K562 (cell line): ENCODE results near the gene EEPD1. TPM values are rescaled to one million over a fixed set of nuclear protein-coding genes. Genes with fewer than 3 reads are reported as not detected.

Source experiments
- ATAC-seq: fragments of 200-7000 bp; cut with Tn5 transposase; 3 replicates; pipeline ENCODE4 v1.9.1; 2020; ENCODE audit warnings: moderate library complexity
- BruUV-seq: library from RNA; stranded (reverse); fragments of 400-500 nt; replicated peaks from 2 replicates; lab custom pipeline; 2021; lab: Mats Ljungman, UMichigan
- CTCF ChIA-PET: fragments of 300-600 bp; formaldehyde crosslinking; extraction: SDS; loops from one replicate; lab custom pipeline; 2021; ENCODE audit warnings: low intra/inter-chr PET ratio; lab: Yijun Ruan, JAX
- POLR2A ChIA-PET: fragments of 300-600, 350-650 bp; sonication (Branson Sonifier 250); formaldehyde crosslinking; extraction: SDS; loops from one replicate; lab custom pipeline; 2021; ENCODE audit warnings: antibody characterized with exemption, inconsistent platforms; lab: Yijun Ruan, JAX
- DNase-seq, 4 experiments: peaks; one replicate each; pipeline versions ENCODE4 v3.0.0 to v3.0.0-alpha.2; 2011 to 2018; ENCODE audit warnings: low spot score in 3 of 4, mixed read lengths in 3 of 4; ENCODE audit errors: extremely low read depth in 1 of 4
- FAIRE-seq: peaks from 2 replicates; lab custom pipeline; 2011; peaks lifted over from hg19 to GRCh38; lab: Jason Lieb, UNC
- H2AFZ ChIP-seq: 2 replicates; pipeline ENCODE4 v1.6.0; 2011; ENCODE audit warnings: low read depth, low read length, control low read depth, inconsistent platforms
- H3K27ac ChIP-seq: fragments of 200-600 bp; 3 replicates; pipeline ENCODE4 v1.8.0; 2011; ENCODE audit warnings: low read depth, mild to moderate bottlenecking, control low read depth, inconsistent platforms, low read length, moderate library complexity, mixed read lengths; ENCODE audit errors: extremely low read depth
- H3K27me3 ChIP-seq, 2 experiments: fragments of 300-600 bp in 1 of 2; 2 replicates in 1 of 2; 3 replicates in 1 of 2; pipeline versions ENCODE4 v1.6.0 to v1.8.0; 2011; ENCODE audit warnings: inconsistent platforms in 2 of 2, low read length in 2 of 2, mild to moderate bottlenecking in 1 of 2, mixed read lengths in 1 of 2, moderate library complexity in 1 of 2; ENCODE audit not compliant: control insufficient read depth in 2 of 2, insufficient read depth in 2 of 2
- H3K36me3 ChIP-seq: fragments of 300-600 bp; 3 replicates; pipeline ENCODE4 v1.8.0; 2011; ENCODE audit warnings: mild to moderate bottlenecking, low read length, inconsistent platforms; ENCODE audit not compliant: control insufficient read depth, insufficient read depth
- H3K4me1 ChIP-seq, 2 experiments: fragments of 200-600 bp in 1 of 2; replicated peaks in 1 of 2; 2 replicates in 1 of 2; 3 replicates in 1 of 2; pipeline versions ENCODE4 v1.5.1 to v1.8.0; 2011; ENCODE audit warnings: inconsistent platforms in 2 of 2, low read length in 2 of 2, mild to moderate bottlenecking in 1 of 2, mixed read lengths in 1 of 2, moderate library complexity in 1 of 2; ENCODE audit not compliant: control insufficient read depth in 2 of 2, insufficient read depth in 2 of 2
- H3K4me2 ChIP-seq: 2 replicates; pipeline ENCODE4 v1.6.1; 2011; ENCODE audit warnings: low read length, control low read depth, inconsistent platforms, mixed read lengths; ENCODE audit not compliant: insufficient read depth
- H3K4me3 ChIP-seq: fragments of 200-600 bp; sonication (generic), shearing (Covaris generic); 2 replicates; pipeline ENCODE4 v1.5.1; 2016; ENCODE audit warnings: control low read depth, inconsistent platforms
- H3K79me2 ChIP-seq: fragments of 200-600 bp; 3 replicates; pipeline ENCODE4 v1.8.0; 2011; ENCODE audit warnings: low read length, inconsistent platforms; ENCODE audit not compliant: control insufficient read depth, insufficient read depth
- H3K9ac ChIP-seq, 2 experiments: 2 replicates each; pipeline versions ENCODE4 v1.6.0 to v1.6.1; 2011; ENCODE audit warnings: low read depth in 2 of 2, low read length in 2 of 2, control low read depth in 1 of 2, inconsistent platforms in 1 of 2, mild to moderate bottlenecking in 1 of 2, mixed read lengths in 1 of 2; ENCODE audit not compliant: insufficient read depth in 1 of 2
- H3K9me1 ChIP-seq: one replicate; pipeline ENCODE4 v1.6.0; 2011; ENCODE audit warnings: inconsistent platforms, mild to moderate bottlenecking, low read length, moderate library complexity; ENCODE audit not compliant: control insufficient read depth, insufficient read depth
- H3K9me3 ChIP-seq: replicated peaks from 2 replicates; pipeline ENCODE4 v1.5.1; 2011; ENCODE audit warnings: low read depth, low read length, inconsistent platforms; ENCODE audit not compliant: control insufficient read depth, insufficient read depth
- H4K20me1 ChIP-seq: replicated peaks from 2 replicates; pipeline ENCODE4 v1.6.1; 2011; ENCODE audit warnings: low read length, inconsistent platforms, mixed read lengths; ENCODE audit not compliant: control insufficient read depth, insufficient read depth
- E2F8 ChIP-seq: fragments of 450-650 bp; IDR thresholded peaks from 2 replicates; pipeline ENCODE4 v1.7.1; 2018; ENCODE audit warnings: mild to moderate bottlenecking, low read depth; ENCODE audit not compliant: partially characterized antibody
- HNRNPK ChIP-seq: fragments of 200-400 bp; formaldehyde crosslinking; IDR thresholded peaks from one replicate; pipeline ENCODE4 v1.6.1; 2018; ENCODE audit warnings: mild to moderate bottlenecking, low read depth, low read length; ENCODE audit not compliant: poor library complexity, severe bottlenecking
- SLC30A9 ChIP-seq: fragments of 250-450 bp; sonication (Bioruptor Pico); IDR thresholded peaks from 2 replicates; pipeline ENCODE4 v1.8.0; 2022; ENCODE audit warnings: mild to moderate bottlenecking, moderate library complexity
- ZFX ChIP-seq: sonication (generic); formaldehyde crosslinking; IDR thresholded peaks from 2 replicates; pipeline ENCODE4 v1.8.0; 2022; ENCODE audit warnings: mild to moderate bottlenecking, missing genetic modification reagents, moderate library complexity
- WGBS: fragments of 100-300 bp; shearing (Covaris generic); methylation state at CpG from one replicate; pipeline ENCODE4 v1.1.6; 2016; ENCODE audit warnings: low coverage, mixed read lengths; ENCODE audit not compliant: insufficient coverage; ENCODE audit errors: missing lambda C conversion rate; 5-methylcytosine and 5-hydroxymethylcytosine counted together
- in situ Hi-C: fragments of 300-500 bp; cut with MboI; formaldehyde crosslinking; loops from 4 replicates; pipeline ENCODE4 v1.15.0; 2018; ENCODE audit warnings: inconsistent platforms, mixed read lengths
- intact Hi-C: fragments of 100-400 bp; cut with micrococcal nuclease; formaldehyde crosslinking; loops from 2 replicates; pipeline ENCODE4 v1.14.2; 2022
- polyA plus RNA-seq, 8 experiments: library from polyadenylated mRNA; depleted of rRNA in 4 of 8; stranded (reverse) in 5 of 8; unstranded in 3 of 8; fragments of >200 nt; fragmentation: Nextera tagmentation in 2 of 8; fragmentation: Illumina TruSeq in 1 of 8; extraction: Ambion mirVana in 2 of 8; extraction: Trizol in 1 of 8; gene quantifications; 2 replicates each; pipeline versions ENCODE4 v1.2.1 to v1.2.3, GENCODE V29; 2011 to 2014; ENCODE audit warnings: inconsistent platforms in 1 of 8, missing spikeins in 1 of 8
- total RNA-seq, 7 experiments: library from RNA; depleted of rRNA in 6 of 7; stranded (reverse); fragments of >200 nt in 6 of 7; fragmentation: Illumina TruSeq in 2 of 7; extraction: Trizol in 2 of 7; gene quantifications; 2 replicates each; pipeline versions ENCODE4 v1.2.1 to v1.2.3, GENCODE V29; 2011 to 2021; ENCODE audit warnings: low replicate concordance in 1 of 7
- TF ChIP-seq, protein P1 (sequence below): fragments of 250-450 bp; sonication (Bioruptor Pico); IDR thresholded peaks from 2 replicates; pipeline ENCODE4 v1.4.0; 2020; ENCODE audit warnings: mild to moderate bottlenecking, moderate library complexity

Gene EEPD1
- total and polyA plus RNA-seq, 9 of the 15 experiments (the other 6 are each of a cell fraction or from before 2014, with no cell fraction given), result 0.01 to 1.5 (median 0.74) TPM; not detected in 1

- Histone ChIP-seq H2AFZ (peak overlapping the region; percentile 53; the same call in 1 of the 2 replicates), H3K4me1 (peaks cover 6 to 25% of the 10 kb centered on the region in 2 experiments; a peak in 4 of 5 replicates), H3K27ac (no peak overlapping the region), H3K4me2 (no peak overlapping the region), H3K36me3 (no peaks in the 10 kb centered on the region), H3K9me1 (no peaks in the 10 kb centered on the region), H3K4me3 (no peak overlapping the region), H4K20me1 (no peaks in the 10 kb centered on the region), H3K9me3 (no peaks in the 10 kb centered on the region), H3K27me3 (peaks cover 0 to 10% of the 10 kb centered on the region in 2 experiments; a peak in 1 of 5 replicates), H3K79me2 (no peaks in the 10 kb centered on the region), H3K9ac (no peak overlapping the region; a peak in 1 of 4 replicates)
- BruUV-seq, result no TSS peak
- in situ Hi-C loops, result no loop called here
- DNase-seq, result no peak
- CTCF ChIA-PET, result no interaction called here
- ATAC-seq, result peak; percentile 53
- FAIRE-seq, result no peak
- WGBS, result 32% methylated on average over 10 of the region's 10 CpGs
- intact Hi-C loops, result no loop called here
- POLR2A ChIA-PET, result interaction anchor here (0.6 to 0.9 kb wide), 2 partner anchors 29 to 72 kb away, joined by 3 read pairs; no protein-coding TSS in a partner anchor
- no peak for TF ChIP-seq HNRNPK
- no peak for TF ChIP-seq SLC30A9 (CRISPR knock-in tag)
- TF ChIP-seq ZFX, result no peak
- TF ChIP-seq, protein P1, sequence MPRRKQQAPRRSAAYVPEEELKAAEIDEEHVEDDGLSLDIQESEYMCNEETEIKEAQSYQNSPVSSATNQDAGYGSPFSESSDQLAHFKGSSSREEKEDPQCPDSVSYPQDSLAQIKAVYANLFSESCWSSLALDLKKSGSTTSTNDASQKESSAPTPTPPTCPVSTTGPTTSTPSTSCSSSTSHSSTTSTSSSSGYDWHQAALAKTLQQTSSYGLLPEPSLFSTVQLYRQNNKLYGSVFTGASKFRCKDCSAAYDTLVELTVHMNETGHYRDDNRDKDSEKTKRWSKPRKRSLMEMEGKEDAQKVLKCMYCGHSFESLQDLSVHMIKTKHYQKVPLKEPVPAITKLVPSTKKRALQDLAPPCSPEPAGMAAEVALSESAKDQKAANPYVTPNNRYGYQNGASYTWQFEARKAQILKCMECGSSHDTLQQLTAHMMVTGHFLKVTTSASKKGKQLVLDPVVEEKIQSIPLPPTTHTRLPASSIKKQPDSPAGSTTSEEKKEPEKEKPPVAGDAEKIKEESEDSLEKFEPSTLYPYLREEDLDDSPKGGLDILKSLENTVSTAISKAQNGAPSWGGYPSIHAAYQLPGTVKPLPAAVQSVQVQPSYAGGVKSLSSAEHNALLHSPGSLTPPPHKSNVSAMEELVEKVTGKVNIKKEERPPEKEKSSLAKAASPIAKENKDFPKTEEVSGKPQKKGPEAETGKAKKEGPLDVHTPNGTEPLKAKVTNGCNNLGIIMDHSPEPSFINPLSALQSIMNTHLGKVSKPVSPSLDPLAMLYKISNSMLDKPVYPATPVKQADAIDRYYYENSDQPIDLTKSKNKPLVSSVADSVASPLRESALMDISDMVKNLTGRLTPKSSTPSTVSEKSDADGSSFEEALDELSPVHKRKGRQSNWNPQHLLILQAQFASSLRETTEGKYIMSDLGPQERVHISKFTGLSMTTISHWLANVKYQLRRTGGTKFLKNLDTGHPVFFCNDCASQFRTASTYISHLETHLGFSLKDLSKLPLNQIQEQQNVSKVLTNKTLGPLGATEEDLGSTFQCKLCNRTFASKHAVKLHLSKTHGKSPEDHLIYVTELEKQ, result no peak
- no peak for TF ChIP-seq E2F8
These were observed 54.6 kb downstream of the EEPD1 start for GRCh38 chr7:36207451-36208291.
